GM18511 (cell line): ENCODE results near the gene KLKB1.

Source experiments
- ATAC-seq: cut with Tn5 transposase; IDR thresholded peaks from one replicate; pipeline ENCODE4 v1.9.1; 2021; ENCODE audit warnings: mild to moderate bottlenecking, moderate library complexity; ENCODE audit not compliant: unreplicated experiment

Gene KLKB1

GRCh38 chr4:186227221-186227620, at the start of gene KLKB1:
KLKB1 (plus strand) TSS chr4:186227507; CDS start chr4:186228196, 689 bp downstream.
- ATAC-seq: no peak

- ATAC-seq: no peak
Observed at GRCh38 chr4:186188107-186188506, 39.2 kb upstream of the KLKB1 start.

GRCh38 chr4:186189656-186190055, 37.7 kb upstream of the KLKB1 start:
- no peak for ATAC-seq

GRCh38 chr4:186190581-186191199, 36.6 kb upstream of the KLKB1 start:
- peak; percentile 40 for ATAC-seq

- ATAC-seq: peak; percentile 86
Observed at GRCh38 chr4:186191200-186192065, 35.9 kb upstream of the KLKB1 start, which contains the start of gene CYP4V2. CYP4V2 (plus strand) TSS chr4:186191567; CDS start chr4:186191824, 257 bp downstream.

GRCh38 chr4:186192066-186192612, 35.2 kb upstream of the KLKB1 start:
- ATAC-seq: no peak

- no peak for ATAC-seq
Observed at GRCh38 chr4:186193851-186194250, 33.5 kb upstream of the KLKB1 start.

GRCh38 chr4:186196063-186196462, 31.2 kb upstream of the KLKB1 start:
- no peak for ATAC-seq

- no peak for ATAC-seq
Observed at GRCh38 chr4:186200516-186200915, 26.8 kb upstream of the KLKB1 start.

GRCh38 chr4:186201010-186201409, 26.3 kb upstream of the KLKB1 start:
- ATAC-seq: no peak

GRCh38 chr4:186201535-186202230, 25.6 kb upstream of the KLKB1 start:
- peak; percentile 81 for ATAC-seq

GRCh38 chr4:186202490-186203140, 24.7 kb upstream of the KLKB1 start:
- ATAC-seq: no peak

- ATAC-seq: no peak
Observed at GRCh38 chr4:186203406-186203805, 23.9 kb upstream of the KLKB1 start.

- peak; percentile 64 for ATAC-seq
Observed at GRCh38 chr4:186204103-186204559, 23.2 kb upstream of the KLKB1 start.

- no peak for ATAC-seq
Observed at GRCh38 chr4:186204686-186205085, 22.6 kb upstream of the KLKB1 start.

- peak; percentile 21 for ATAC-seq
Observed at GRCh38 chr4:186205156-186205555, 22.2 kb upstream of the KLKB1 start.

GRCh38 chr4:186216465-186217024, 10.8 kb upstream of the KLKB1 start:
- no peak for ATAC-seq

- ATAC-seq: no peak
Observed at GRCh38 chr4:186217733-186218293, 9.5 kb upstream of the KLKB1 start.

GRCh38 chr4:186221624-186222023, 5.7 kb upstream of the KLKB1 start:
- no peak for ATAC-seq

- ATAC-seq: no peak
Observed at GRCh38 chr4:186225848-186226247, 1.5 kb upstream of the KLKB1 start.
